ENCODE measurements around the gene NXPH3. TPM values are rescaled to one million over a fixed set of nuclear protein-coding genes. Genes with fewer than 3 reads are reported as not detected.
"Not testable (repeated sequence)": the region's sequence is repeated elsewhere in the genome, so short reads cannot be mapped to it uniquely, and the experiment has no call there.

The NXPH3 gene
- total RNA-seq, 3 donors from 2014 or later, result 3.5 to 7.5 (median 4.5) TPM

GRCh38 chr17:49548051-49548505 is 27.6 kb upstream of the NXPH3 start:
- intact Hi-C loops (cut with DNase I; ENCODE audit: low total_unique reads), result loop anchor here (5.0 kb wide), 2 partner anchors 111 to 331 kb away; no protein-coding TSS in a partner anchor
- DNase-seq (ENCODE audit: low spot score in 2 of 2), result no peak
- no peak overlapping the region for H3K27ac ChIP-seq
- no peak for TF ChIP-seq POLR2A (IDR thresholded peaks at IDR 0.05)
- H3K36me3 ChIP-seq, result no peaks in the 10 kb centered on the region
- H3K4me1 ChIP-seq, result peaks cover 0 to 9% of the 10 kb centered on the region in 2 donors
- no peaks in the 10 kb centered on the region for H3K9me3 ChIP-seq
- no peak overlapping the region for H3K4me3 ChIP-seq
- no peaks in the 10 kb centered on the region for H3K27me3 ChIP-seq

- Histone ChIP-seq H3K36me3 (no peaks in the 10 kb centered on the region), H3K27me3 (no peaks in the 10 kb centered on the region), H3K4me1 (peaks cover 0 to 9% of the 10 kb centered on the region in 2 donors), H3K9me3 (no peaks in the 10 kb centered on the region), H3K27ac (no peak overlapping the region), H3K4me3 (no peak overlapping the region)
- TF ChIP-seq, protein P1, sequence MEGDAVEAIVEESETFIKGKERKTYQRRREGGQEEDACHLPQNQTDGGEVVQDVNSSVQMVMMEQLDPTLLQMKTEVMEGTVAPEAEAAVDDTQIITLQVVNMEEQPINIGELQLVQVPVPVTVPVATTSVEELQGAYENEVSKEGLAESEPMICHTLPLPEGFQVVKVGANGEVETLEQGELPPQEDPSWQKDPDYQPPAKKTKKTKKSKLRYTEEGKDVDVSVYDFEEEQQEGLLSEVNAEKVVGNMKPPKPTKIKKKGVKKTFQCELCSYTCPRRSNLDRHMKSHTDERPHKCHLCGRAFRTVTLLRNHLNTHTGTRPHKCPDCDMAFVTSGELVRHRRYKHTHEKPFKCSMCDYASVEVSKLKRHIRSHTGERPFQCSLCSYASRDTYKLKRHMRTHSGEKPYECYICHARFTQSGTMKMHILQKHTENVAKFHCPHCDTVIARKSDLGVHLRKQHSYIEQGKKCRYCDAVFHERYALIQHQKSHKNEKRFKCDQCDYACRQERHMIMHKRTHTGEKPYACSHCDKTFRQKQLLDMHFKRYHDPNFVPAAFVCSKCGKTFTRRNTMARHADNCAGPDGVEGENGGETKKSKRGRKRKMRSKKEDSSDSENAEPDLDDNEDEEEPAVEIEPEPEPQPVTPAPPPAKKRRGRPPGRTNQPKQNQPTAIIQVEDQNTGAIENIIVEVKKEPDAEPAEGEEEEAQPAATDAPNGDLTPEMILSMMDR (IDR thresholded peaks at IDR 0.05), result peak in 2 of 3 donors; percentile 33 to 72
- no peak for TF ChIP-seq POLR2A (IDR thresholded peaks at IDR 0.05)
- intact Hi-C loops (cut with DNase I; ENCODE audit: low total_unique reads), result loop anchor here (5.0 kb wide), 2 partner anchors 111 to 331 kb away; no protein-coding TSS in a partner anchor
- no peak for DNase-seq (ENCODE audit: low spot score in 2 of 2)
Observed at GRCh38 chr17:49548506-49549310, 27.0 kb upstream of the NXPH3 start.

- intact Hi-C loops (cut with DNase I; ENCODE audit: low total_unique reads), result loop anchor here (5.0 kb wide), 2 partner anchors 112 to 332 kb away; no protein-coding TSS in a partner anchor
- no peak for TF ChIP-seq POLR2AphosphoS5 (IDR thresholded peaks at IDR 0.05)
- no peak for TF ChIP-seq POLR2A (IDR thresholded peaks at IDR 0.05)
- TF ChIP-seq, protein P1 (IDR thresholded peaks at IDR 0.05), result no peak
- Histone ChIP-seq H3K4me3 (no peak overlapping the region), H3K4me1 (peaks cover 0 to 9% of the 10 kb centered on the region in 2 donors), H3K27ac (no peak overlapping the region), H3K36me3 (no peaks in the 10 kb centered on the region), H3K27me3 (no peaks in the 10 kb centered on the region), H3K9me3 (no peaks in the 10 kb centered on the region)
- no peak for DNase-seq (ENCODE audit: low spot score in 2 of 2)
Observed at GRCh38 chr17:49549311-49549605, 26.4 kb upstream of the NXPH3 start.

- Histone ChIP-seq H3K9me3 (no peaks in the 10 kb centered on the region), H3K4me1 (peaks cover 0 to 9% of the 10 kb centered on the region in 2 donors), H3K4me3 (no peak overlapping the region), H3K27me3 (no peaks in the 10 kb centered on the region), H3K36me3 (no peaks in the 10 kb centered on the region), H3K27ac (no peak overlapping the region)
- intact Hi-C loops (cut with DNase I; ENCODE audit: low total_unique reads), result loop anchor here (5.0 to 10.0 kb wide), 4 partner anchors 113 to 445 kb away; partner anchors contain the start of gene DLX3
- no peak for DNase-seq (ENCODE audit: low spot score in 2 of 2)
- no peak for TF ChIP-seq POLR2A (IDR thresholded peaks at IDR 0.05)
- TF ChIP-seq POLR2AphosphoS5 (IDR thresholded peaks at IDR 0.05), result no peak
- TF ChIP-seq, protein P1 (IDR thresholded peaks at IDR 0.05), result no peak
Observed at GRCh38 chr17:49549691-49550678, 25.7 kb upstream of the NXPH3 start.

- intact Hi-C loops (cut with DNase I; ENCODE audit: low total_unique reads), result loop anchor here (5.0 to 10.0 kb wide), 2 partner anchors 233 to 444 kb away; partner anchors contain the start of gene DLX3
- not testable (repeated sequence) for H3K36me3 ChIP-seq; DNase-seq (ENCODE audit: low spot score in 2 of 2)
Observed at GRCh38 chr17:49550764-49551163, 24.9 kb upstream of the NXPH3 start.

More at GRCh38 chr17:49550764-49551163, 24.9 kb upstream of the NXPH3 start:
- not testable (repeated sequence) for H3K4me3 ChIP-seq, H3K27me3 ChIP-seq, H3K4me1 ChIP-seq, H3K27ac ChIP-seq, H3K9me3 ChIP-seq
